Heart left ventricle (tissue), 13 donors: ENCODE data around the gene BMERB1.

ENCODE experiments used
- CTCF ChIP-seq, 12 donors: fragments of 200-600 bp; sonication (generic) in 4 of 12; IDR thresholded peaks; one replicate each; pipeline versions ENCODE4 v1.5.0 to v1.8.0; 2018 to 2022; ENCODE audit warnings: antibody characterized with exemption in 12 of 12, mild to moderate bottlenecking in 5 of 12
- POLR2A ChIP-seq, 2 donors: fragments of 450-650 bp; IDR thresholded peaks; one replicate each; pipeline ENCODE4 v1.6.1; 2017; ENCODE audit warnings: antibody characterized with exemption in 2 of 2, mild to moderate bottlenecking in 2 of 2, moderate library complexity in 2 of 2
- donor health status: ischemic (EF 13 %, LVEDD 7.1; RV severe dilation, severe dysfunction).
- donor health status: DM: no; HTN: yes; CAD: no.
- donor health status: DM: no; HTN: no; CAD: no.
- donor health status: ischemic (EF 25% LVEDD 6.9; RV normal size, moderate dysfunction).
- donor health status: ischemic (EF 25% LVEDD 5.7; RV mildly dilated, moderate dysfunction).
- donor health status: ischemic (EF 35%, LVEDD 5.7; RV mildly dilated, moderate dysfunction).
- donor health status: nonischemic (EF 11% LVEDD 7.7; RV severe dilation, severe dysfunction).
- donor health status: DM: yes; HTN: yes; CAD: no.
- donor health status: PGD.
- donor health status: ischemic (EF 29% LVEDD 5.4; RV normal size, mild dysfunction).
- donor health status: nonischemic (EF 23%, LVEDD 6.1; RV moderate dilation, normal function).

GRCh38 chr16:15542261-15542660, 107.9 kb downstream of the BMERB1 start:
- TF ChIP-seq CTCF (IDR thresholded peaks at IDR 0.05) (no peak), POLR2A (IDR thresholded peaks at IDR 0.05) (no peak)
